ENCODE results near the gene NUF2. TPM values are rescaled to one million over a fixed set of nuclear protein-coding genes. Genes with fewer than 3 reads are reported as not detected.

Gene NUF2
- total and polyA plus RNA-seq, 2 experiments from 2014 or later, result 11.8 to 13.5 TPM

GRCh38 chr1:163399001-163399400, 77.2 kb downstream of the NUF2 start:
- Histone ChIP-seq H3K4me1 (ENCODE audit: insufficient read depth) (no peaks in the 10 kb centered on the region), H3K27ac (no peak overlapping the region), H3K4me3 (no peak overlapping the region), H2AFZ (no peak overlapping the region), H3K4me2 (ENCODE audit: unreplicated experiment) (no peak overlapping the region), H4K20me1 (ENCODE audit: insufficient read depth) (no peaks in the 10 kb centered on the region), H3F3A (ENCODE audit: insufficient read depth) (no peaks in the 10 kb centered on the region), H3K9me3 (ENCODE audit: low read depth) (no peaks in the 10 kb centered on the region), H3K9ac (no peak overlapping the region), H3K36me3 (ENCODE audit: low read depth) (no peaks in the 10 kb centered on the region), H3K27me3 (replicated peaks; ENCODE audit: insufficient read depth) (peaks cover 13% of the 10 kb centered on the region; the same call in 1 of the 2 replicates), H3K79me2 (ENCODE audit: insufficient read depth) (no peaks in the 10 kb centered on the region), H3K9me2 (ENCODE audit: insufficient read depth) (no peaks in the 10 kb centered on the region)
- no peak for DNase-seq
- in situ Hi-C loops (cut with MboI), result no loop called here
- no peak for TF ChIP-seq EZH2 (IDR thresholded peaks at IDR 0.05; ENCODE audit: insufficient read depth, poor library complexity, severe bottlenecking)
- TF ChIP-seq EZH2phosphoT487 (IDR thresholded peaks at IDR 0.05; ENCODE audit: insufficient read depth, low read depth), result no peak
- WGBS, 2 experiments (ENCODE audit: low coverage in 1 of 2, low lambda C conversion rate in 2 of 2, missing lambda C conversion rate in 2 of 2), result 49% methylated on average over 5 of the region's 5 CpGs

GRCh38 chr1:163399976-163400601, 78.3 kb downstream of the NUF2 start:
- in situ Hi-C loops (cut with MboI), result no loop called here
- H3K27ac ChIP-seq, result no peak overlapping the region
- H3K27me3 ChIP-seq (replicated peaks; ENCODE audit: insufficient read depth), result peaks cover 13% of the 10 kb centered on the region; the same call in 1 of the 2 replicates
- H4K20me1 ChIP-seq (ENCODE audit: insufficient read depth), result no peaks in the 10 kb centered on the region
- H3K36me3 ChIP-seq (ENCODE audit: low read depth), result no peaks in the 10 kb centered on the region
- H3K4me1 ChIP-seq (ENCODE audit: insufficient read depth), result no peaks in the 10 kb centered on the region
- no peak overlapping the region for H3K4me2 ChIP-seq (ENCODE audit: unreplicated experiment)
- H3K4me3 ChIP-seq, result no peak overlapping the region
- no peaks in the 10 kb centered on the region for H3F3A ChIP-seq (ENCODE audit: insufficient read depth)
- H3K9ac ChIP-seq, result no peak overlapping the region
- WGBS, 2 experiments (ENCODE audit: low coverage in 1 of 2, low lambda C conversion rate in 2 of 2, missing lambda C conversion rate in 2 of 2), result 30 to 34% methylated on average over 9 of the region's 9 CpGs
- H3K79me2 ChIP-seq (ENCODE audit: insufficient read depth), result no peaks in the 10 kb centered on the region
- no peak for DNase-seq
- TF ChIP-seq EZH2phosphoT487 (IDR thresholded peaks at IDR 0.05; ENCODE audit: insufficient read depth, low read depth) (no peak), EZH2 (IDR thresholded peaks at IDR 0.05; ENCODE audit: insufficient read depth, poor library complexity, severe bottlenecking) (no peak)
- H3K9me2 ChIP-seq (ENCODE audit: insufficient read depth), result no peaks in the 10 kb centered on the region
- H2AFZ ChIP-seq, result no peak overlapping the region
- no peaks in the 10 kb centered on the region for H3K9me3 ChIP-seq (ENCODE audit: low read depth)

- Histone ChIP-seq H3K4me2 (ENCODE audit: unreplicated experiment) (no peak overlapping the region), H3K4me1 (ENCODE audit: insufficient read depth) (no peaks in the 10 kb centered on the region), H3K36me3 (ENCODE audit: low read depth) (no peaks in the 10 kb centered on the region), H3K79me2 (ENCODE audit: insufficient read depth) (no peaks in the 10 kb centered on the region), H3K27ac (no peak overlapping the region), H3F3A (ENCODE audit: insufficient read depth) (no peaks in the 10 kb centered on the region), H3K4me3 (no peak overlapping the region), H3K27me3 (replicated peaks; ENCODE audit: insufficient read depth) (peaks cover 15% of the 10 kb centered on the region; the same call in 1 of the 2 replicates), H4K20me1 (ENCODE audit: insufficient read depth) (no peaks in the 10 kb centered on the region), H3K9me2 (ENCODE audit: insufficient read depth) (no peaks in the 10 kb centered on the region), H3K9me3 (ENCODE audit: low read depth) (no peaks in the 10 kb centered on the region), H2AFZ (no peak overlapping the region), H3K9ac (no peak overlapping the region)
- no peak for DNase-seq
- in situ Hi-C loops (cut with MboI), result no loop called here
- WGBS, 2 experiments (ENCODE audit: low coverage in 1 of 2, low lambda C conversion rate in 2 of 2, missing lambda C conversion rate in 2 of 2), result 33 to 48% methylated on average over 3 of the region's 3 CpGs
- no peak for TF ChIP-seq EZH2phosphoT487 (IDR thresholded peaks at IDR 0.05; ENCODE audit: insufficient read depth, low read depth)
- TF ChIP-seq EZH2 (IDR thresholded peaks at IDR 0.05; ENCODE audit: insufficient read depth, poor library complexity, severe bottlenecking), result no peak
These were observed 79.5 kb downstream of the NUF2 start for GRCh38 chr1:163401211-163401610.

Other genes starting within 250 kb of the NUF2 start
- gene RGS5, start 119.0 kb upstream of the NUF2 start, total RNA-seq (2014; rRNA removed; shearing (Covaris generic)), result 2.7 and 6.8 TPM in 2 replicates
- 0.89 and 1.7 TPM in 2 replicates for gene RGS5, start 119.0 kb upstream of the NUF2 start, polyA plus RNA-seq (2016; fragmentation: Nextera tagmentation; extraction: Ambion mirVana)